IPS-NIHi7 (cell line): ENCODE data around the gene IGHMBP2.

Experiments used
- DNase-seq: peaks from one replicate; pipeline ENCODE4 v3.0.0; 2012; ENCODE audit warnings: mixed read lengths; ENCODE audit errors: extremely low spot score

Gene IGHMBP2

DNA sequence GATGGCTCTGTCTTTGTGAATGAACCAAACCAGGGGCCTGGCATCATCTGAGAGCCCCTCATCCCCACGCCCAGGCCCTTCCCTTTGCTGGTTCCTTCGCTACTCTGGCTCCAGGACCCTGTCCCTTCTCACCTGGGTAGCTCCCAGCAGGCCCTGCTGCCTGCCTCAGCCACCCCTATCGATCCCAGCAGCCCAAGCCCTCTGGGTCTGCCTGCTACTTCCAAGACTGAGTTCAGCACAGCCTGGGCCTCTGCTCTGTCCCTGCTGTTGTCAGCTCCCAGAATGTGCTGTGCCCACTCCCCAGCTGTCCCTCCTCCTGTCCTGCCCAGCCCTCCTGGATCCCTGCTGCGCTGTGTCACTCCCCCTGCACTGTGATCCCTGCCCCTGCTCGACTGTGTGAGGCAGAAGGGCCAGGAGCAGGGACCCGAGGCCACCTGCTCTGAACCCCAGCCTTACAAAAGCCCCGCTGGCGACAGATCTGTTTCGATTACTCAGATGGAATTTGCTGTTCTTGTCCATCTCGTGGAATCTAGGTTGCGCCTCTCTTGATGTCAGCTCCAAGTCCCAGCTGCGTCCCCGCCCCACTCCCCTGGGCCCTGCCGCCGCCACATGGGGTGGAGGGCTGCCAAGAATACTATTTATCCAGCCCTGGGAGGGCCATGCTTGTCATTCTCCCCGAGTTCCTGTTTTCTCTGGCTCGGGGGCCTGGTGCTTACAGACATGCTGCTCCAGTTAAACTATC is 13.0 kb upstream of the IGHMBP2 start:
- DNase-seq = peak; percentile 8

DNA sequence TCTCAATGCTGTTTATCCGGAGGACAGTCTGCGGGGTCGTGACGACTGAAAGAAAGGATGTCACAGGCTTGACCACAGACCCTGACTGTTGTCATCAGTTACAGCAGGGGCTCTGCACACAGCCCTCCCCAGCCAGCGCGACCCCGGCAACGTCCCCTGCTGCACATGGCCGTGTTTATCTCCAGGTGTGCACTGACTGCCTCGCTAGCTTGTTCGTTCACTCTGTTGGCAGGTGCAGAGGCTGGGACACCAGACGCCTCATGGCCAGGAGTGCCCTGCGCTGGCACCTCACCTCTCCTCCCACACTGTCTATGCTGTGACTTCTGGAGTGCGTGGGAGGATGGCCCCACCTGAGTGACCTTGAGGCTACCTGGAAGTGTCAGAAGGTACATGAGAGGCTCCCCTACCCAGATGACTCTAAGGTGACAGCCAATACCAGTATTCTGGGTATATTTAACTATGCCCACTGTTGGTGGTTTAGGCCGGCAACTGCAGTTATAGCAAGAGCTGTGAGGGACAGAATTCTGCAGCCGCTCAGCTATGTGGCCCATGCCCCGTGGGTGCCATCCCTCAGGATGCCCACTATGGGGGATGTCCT is 12.2 kb upstream of the IGHMBP2 start:
- no peak for DNase-seq

DNA sequence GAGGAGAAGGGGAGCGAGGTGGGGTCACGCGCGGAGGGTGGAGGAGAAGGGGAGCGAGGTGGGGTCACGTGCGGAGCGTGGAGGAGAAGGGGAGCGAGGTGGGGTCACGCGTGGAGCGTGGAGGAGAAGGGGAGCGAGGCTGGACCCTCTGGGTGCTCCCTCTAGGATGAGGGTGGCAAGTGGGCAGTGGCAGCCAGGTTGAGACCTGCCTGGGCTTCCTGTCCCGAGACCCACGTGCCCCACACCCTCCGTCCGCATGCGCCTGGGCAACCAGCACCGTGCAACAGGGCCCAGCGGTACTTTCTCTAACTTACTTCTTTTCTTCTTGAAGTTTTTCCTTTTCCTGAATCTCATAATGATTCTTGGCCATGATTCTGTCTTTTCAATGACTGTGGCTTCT is 11.1 kb upstream of the IGHMBP2 start:
- no peak for DNase-seq

GRCh38 chr11:68893282-68893681 is 10.4 kb upstream of the IGHMBP2 start:
- DNase-seq = no peak

GRCh38 chr11:68896171-68896959 is 7.3 kb upstream of the IGHMBP2 start:
- no peak for DNase-seq

DNA sequence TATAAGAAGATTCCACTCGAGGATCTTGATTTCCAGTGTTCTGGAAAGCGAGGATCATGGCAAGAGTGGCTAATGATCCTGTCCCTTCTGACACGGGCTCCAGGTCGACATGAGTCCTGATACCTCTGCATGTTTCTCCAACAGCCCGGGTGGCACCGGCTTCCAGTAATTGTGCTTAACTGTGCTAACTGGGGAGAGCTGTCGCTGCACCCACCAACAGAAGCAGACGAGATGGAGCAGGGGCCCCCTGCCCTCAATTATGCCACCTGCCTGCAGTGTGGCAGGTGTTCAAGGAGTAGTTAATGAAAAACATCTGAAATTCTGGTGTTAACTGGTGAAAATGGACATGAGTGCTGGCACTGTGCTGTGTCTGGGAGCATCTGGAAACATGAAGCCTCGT is 6.2 kb upstream of the IGHMBP2 start:
- DNase-seq = no peak

GRCh38 chr11:68900835-68901381 is 2.8 kb upstream of the IGHMBP2 start:
- DNase-seq = no peak

- peak; percentile 57 for DNase-seq
These were observed 657 bp downstream of the IGHMBP2 start for GRCh38 chr11:68904248-68904847.

- DNase-seq = peak; percentile 16
These were observed 2.0 kb downstream of the IGHMBP2 start for GRCh38 chr11:68905421-68906360.

DNA sequence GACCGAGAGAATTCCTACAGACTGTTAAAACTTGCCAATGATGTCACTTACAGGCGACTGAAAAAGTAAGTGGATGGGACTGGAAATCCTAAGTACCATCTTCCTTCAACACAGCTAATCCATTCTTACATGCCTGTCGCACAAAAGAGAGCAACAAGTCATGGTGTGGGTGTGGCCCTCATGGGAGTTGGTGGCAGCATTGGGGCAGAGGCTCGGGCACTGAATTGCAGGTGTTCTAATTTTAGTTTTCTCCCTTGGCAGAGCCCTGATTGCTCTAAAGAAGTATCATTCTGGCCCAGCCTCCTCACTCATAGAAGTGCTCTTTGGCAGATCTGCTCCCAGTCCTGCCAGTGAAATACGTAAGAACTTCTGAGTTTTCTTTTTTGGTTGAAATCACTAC is 4.6 kb downstream of the IGHMBP2 start:
- no peak for DNase-seq

GRCh38 chr11:68910965-68911364 is 7.3 kb downstream of the IGHMBP2 start:
- no peak for DNase-seq

DNA sequence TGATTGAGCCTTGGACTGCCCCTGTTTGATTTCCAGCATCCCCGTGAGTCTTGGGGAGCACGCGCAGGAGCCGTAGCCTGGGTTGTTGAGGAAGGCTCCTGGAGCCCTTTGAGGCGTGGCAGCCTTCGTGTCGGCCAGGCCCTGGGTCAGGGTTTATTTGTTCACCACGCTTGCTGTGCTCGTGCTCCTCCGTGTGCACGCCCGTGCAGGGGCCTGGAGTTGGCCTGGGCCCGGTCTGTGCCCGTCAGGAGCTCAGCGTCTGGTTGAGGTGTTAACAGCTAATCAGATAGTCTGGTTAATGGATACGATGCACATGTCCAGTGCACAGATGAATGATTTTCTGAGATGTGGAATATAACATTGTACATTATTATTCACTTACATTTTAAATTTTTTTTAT is 8.0 kb downstream of the IGHMBP2 start:
- no peak for DNase-seq

- DNase-seq = no peak
These were observed 8.6 kb downstream of the IGHMBP2 start for GRCh38 chr11:68912254-68912653.

DNA sequence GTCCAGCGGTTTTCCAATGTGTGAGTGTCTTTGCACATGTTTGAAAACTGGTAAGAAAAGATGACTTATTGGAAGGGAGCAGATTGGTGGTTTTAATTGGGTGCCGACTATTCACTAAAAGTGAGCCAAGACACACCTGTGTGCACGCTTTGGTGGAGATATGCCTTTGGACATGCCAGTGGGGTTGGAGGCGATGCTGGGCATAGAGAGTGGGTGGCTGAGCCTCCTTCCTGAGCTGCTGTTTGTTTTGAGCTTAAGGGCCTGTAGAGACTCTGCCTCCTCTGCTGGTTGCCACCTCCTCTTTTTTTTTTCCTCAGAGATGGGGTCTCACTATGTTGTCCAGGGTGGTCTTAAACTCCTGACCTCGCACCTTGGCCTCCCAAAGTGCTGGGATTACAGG is 9.5 kb downstream of the IGHMBP2 start:
- no peak for DNase-seq

- no peak for DNase-seq
These were observed 11.1 kb downstream of the IGHMBP2 start for GRCh38 chr11:68914761-68915160.

- DNase-seq = no peak
These were observed 12.7 kb downstream of the IGHMBP2 start for GRCh38 chr11:68916439-68916838.

- no peak for DNase-seq
These were observed 19.9 kb downstream of the IGHMBP2 start for GRCh38 chr11:68923614-68924013.

- no peak for DNase-seq
These were observed 20.6 kb downstream of the IGHMBP2 start for GRCh38 chr11:68924073-68924925.

- no peak for DNase-seq
These were observed 21.9 kb downstream of the IGHMBP2 start for GRCh38 chr11:68925611-68926010.
